A549 (cell line): ENCODE results near the gene CEP85L.

ENCODE experiments used
- E2F6 ChIP-seq: IDR thresholded peaks from 2 replicates; pipeline ENCODE4 v1.6.1; 2012; ENCODE audit warnings: low read depth, borderline replicate concordance
- JUN ChIP-seq, 2 experiments: fragments of >200 bp; sonication (Bioruptor Twin); formaldehyde crosslinking; IDR thresholded peaks; 2 replicates in 1 of 2; 3 replicates in 1 of 2; pipeline ENCODE4 v1.6.1; 2016 to 2017
- TF ChIP-seq, protein P1 (sequence below): fragments of >200 bp; sonication (Bioruptor Twin); formaldehyde crosslinking; IDR thresholded peaks from 3 replicates; pipeline ENCODE4 v1.5.1; 2016

DNA sequence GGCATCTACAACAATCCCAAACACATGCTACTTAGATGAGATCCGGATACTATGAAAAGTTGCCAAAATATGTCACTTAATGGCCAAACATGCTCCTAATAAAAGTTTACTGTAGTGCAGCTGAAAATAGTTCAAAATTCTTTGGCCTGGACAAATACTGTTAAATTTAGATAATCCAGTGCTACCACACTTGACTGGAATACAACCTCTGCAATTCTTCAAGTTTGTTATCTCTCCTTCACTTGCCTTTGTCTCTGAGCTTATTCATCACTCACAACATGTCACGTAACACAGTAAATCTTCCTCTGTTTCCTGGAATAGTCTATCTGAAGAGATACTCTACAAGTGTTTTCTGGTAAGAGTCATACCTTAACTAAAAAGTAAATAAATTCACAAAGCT lies 113.8 kb downstream of the CEP85L start:
- TF ChIP-seq, protein P1, sequence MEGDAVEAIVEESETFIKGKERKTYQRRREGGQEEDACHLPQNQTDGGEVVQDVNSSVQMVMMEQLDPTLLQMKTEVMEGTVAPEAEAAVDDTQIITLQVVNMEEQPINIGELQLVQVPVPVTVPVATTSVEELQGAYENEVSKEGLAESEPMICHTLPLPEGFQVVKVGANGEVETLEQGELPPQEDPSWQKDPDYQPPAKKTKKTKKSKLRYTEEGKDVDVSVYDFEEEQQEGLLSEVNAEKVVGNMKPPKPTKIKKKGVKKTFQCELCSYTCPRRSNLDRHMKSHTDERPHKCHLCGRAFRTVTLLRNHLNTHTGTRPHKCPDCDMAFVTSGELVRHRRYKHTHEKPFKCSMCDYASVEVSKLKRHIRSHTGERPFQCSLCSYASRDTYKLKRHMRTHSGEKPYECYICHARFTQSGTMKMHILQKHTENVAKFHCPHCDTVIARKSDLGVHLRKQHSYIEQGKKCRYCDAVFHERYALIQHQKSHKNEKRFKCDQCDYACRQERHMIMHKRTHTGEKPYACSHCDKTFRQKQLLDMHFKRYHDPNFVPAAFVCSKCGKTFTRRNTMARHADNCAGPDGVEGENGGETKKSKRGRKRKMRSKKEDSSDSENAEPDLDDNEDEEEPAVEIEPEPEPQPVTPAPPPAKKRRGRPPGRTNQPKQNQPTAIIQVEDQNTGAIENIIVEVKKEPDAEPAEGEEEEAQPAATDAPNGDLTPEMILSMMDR, result no peak
- TF ChIP-seq JUN (IDR thresholded peaks at IDR 0.05), result no peak
- no peak for TF ChIP-seq E2F6
